ENCODE measurements around the gene DNASE2B.

DNASE2B gene

DNA sequence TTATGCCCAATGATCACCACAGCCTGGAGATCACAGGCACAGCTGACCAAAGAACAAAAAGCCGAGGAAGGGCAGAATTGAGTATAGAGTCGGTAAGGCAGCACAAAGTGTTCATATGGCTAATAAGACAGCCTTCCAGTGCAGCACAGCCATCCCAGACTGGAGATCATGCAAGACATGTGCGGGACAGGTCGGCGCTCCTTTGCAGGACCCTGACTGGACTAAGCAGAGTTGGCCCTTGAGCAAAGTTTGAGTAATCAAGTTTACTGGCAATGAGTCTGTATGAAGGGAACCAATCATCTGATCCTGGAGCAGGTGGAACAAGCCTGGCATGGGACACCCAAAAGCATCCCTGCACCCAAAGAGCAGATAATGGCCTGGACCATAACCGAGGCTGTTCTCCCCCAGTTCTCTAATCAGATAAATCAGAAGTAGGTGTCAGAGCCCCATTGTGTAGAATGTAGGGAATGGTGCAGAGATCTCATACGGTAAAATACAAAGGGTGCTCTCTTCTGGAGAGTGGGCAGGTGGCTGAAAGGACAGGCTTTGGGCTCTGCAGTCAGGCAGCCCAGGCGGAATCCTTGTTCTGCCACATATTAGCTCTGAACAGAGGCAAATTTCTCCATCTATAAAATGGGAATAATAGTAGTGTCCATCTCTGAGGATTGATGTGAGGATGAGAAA is 10.7 kb upstream of the DNASE2B start:
- no peak for TF ChIP-seq CTCF (IDR thresholded peaks at IDR 0.05)

GRCh38 chr1:84390226-84390625 is 8.1 kb upstream of the DNASE2B start:
- TF ChIP-seq CTCF (IDR thresholded peaks at IDR 0.05): no peak

DNA sequence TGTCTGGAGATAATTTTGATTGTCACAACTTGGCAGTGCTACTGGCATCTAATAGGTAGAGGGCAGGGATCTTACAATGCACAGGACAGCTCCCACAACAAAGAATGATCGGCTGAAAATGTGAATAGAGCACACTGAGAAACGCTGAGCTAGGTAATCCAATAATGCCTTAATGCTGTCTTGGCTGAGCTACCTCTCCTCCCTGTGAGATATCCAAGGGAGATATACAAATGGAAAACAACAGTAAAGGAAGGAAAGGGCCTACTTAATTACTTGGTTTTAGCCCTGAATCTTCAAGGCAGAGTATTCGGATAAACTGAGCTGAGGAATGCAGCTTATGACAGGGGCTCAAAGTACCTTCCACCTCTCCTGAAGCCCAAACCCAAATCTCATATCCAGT is 2.9 kb downstream of the DNASE2B start:
- TF ChIP-seq CTCF (IDR thresholded peaks at IDR 0.05): no peak

DNA sequence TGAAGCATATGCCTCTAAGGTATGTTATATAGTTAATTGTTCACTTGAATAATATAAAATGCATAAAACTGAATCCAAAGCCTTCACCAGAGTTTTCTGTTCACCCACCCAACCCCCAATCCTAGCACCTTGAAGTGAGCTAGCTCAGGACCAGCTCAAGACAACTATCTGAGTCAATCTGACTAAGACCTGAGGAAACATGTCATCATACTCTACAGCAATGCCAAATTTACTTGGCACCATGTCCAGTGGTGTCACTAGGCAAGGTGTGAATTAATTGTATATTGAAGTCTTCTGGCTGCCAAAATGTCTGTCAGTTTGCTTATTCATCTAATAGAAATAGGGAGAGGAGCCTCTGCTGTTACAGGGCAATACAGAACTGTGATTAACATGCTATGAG is 3.8 kb downstream of the DNASE2B start:
- no peak for TF ChIP-seq CTCF (IDR thresholded peaks at IDR 0.05)

GRCh38 chr1:84402501-84402900 is 4.2 kb downstream of the DNASE2B start:
- TF ChIP-seq CTCF (IDR thresholded peaks at IDR 0.05): no peak

- no peak for TF ChIP-seq CTCF (IDR thresholded peaks at IDR 0.05)
These were observed 5.1 kb downstream of the DNASE2B start for GRCh38 chr1:84403347-84403746.

GRCh38 chr1:84406346-84406861 is 8.1 kb downstream of the DNASE2B start:
- TF ChIP-seq CTCF (IDR thresholded peaks at IDR 0.05): no peak

DNA sequence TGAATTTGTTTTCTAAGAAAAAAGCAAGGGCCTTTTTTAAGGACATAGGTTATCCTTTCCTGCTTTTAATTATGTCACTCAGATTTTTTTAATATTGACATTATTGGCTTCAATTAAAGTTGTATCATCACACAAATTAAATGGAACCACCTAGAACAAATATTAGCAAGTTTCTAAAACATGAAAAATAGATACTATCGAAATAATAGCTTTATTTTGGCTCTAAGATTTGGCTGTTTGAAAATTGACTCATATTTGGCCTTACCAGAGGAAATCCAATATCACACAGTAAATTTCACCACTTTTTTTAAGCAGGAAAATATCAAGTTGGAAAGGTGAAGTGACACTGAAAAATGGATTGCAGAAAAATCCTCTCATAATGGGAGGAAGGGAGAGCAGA is 9.2 kb downstream of the DNASE2B start:
- no peak for TF ChIP-seq CTCF (IDR thresholded peaks at IDR 0.05)

Data from LNCAP (cell line).